Endothelial cell of umbilical vein (primary cell): Measurements from ENCODE around the gene DNAAF2. TPM values are rescaled to one million over a fixed set of nuclear protein-coding genes. Genes with fewer than 3 reads are reported as not detected.

Experiments used
- BruUV-seq: library from RNA; stranded (reverse); fragments of 400-500 nt; replicated peaks from 2 replicates; lab custom pipeline; 2021; lab: Mats Ljungman, UMichigan
- CTCF ChIA-PET: fragments of 300-600, 350-600 bp; sonication (Branson Sonifier 250); formaldehyde crosslinking; loops from one replicate; lab custom pipeline; 2021; ENCODE audit warnings: antibody characterized with exemption, inconsistent platforms; lab: Charles Lee
- POLR2A ChIA-PET: fragments of 300-600, 350-600 bp; sonication (Branson Sonifier 250); formaldehyde crosslinking; loops from one replicate; lab custom pipeline; 2021; ENCODE audit warnings: antibody characterized with exemption, inconsistent platforms; lab: Charles Lee
- DNase-seq: peaks from one replicate; pipeline ENCODE4 v3.0.0-alpha.2; 2011; ENCODE audit warnings: low read depth, low spot score
- FAIRE-seq: peaks from 2 replicates; lab custom pipeline; 2011; peaks lifted over from hg19 to GRCh38; lab: Jason Lieb, UNC
- H2AFZ ChIP-seq: 2 replicates; pipeline ENCODE4 v1.6.0; 2012; ENCODE audit warnings: low read depth, low read length, control low read depth, inconsistent platforms
- H3K27ac ChIP-seq: 2 replicates; pipeline ENCODE4 v1.5.1; 2011; ENCODE audit warnings: low read depth, mild to moderate bottlenecking, control low read depth, low read length, moderate library complexity; ENCODE audit not compliant: insufficient read depth
- H3K27me3 ChIP-seq, 2 experiments: 2 replicates each; pipeline versions ENCODE4 v1.6.0 to v1.6.1; 2011; ENCODE audit warnings: low read length in 2 of 2, mixed read lengths in 1 of 2; ENCODE audit not compliant: control insufficient read depth in 2 of 2, insufficient read depth in 2 of 2
- H3K36me3 ChIP-seq, 2 experiments: 2 replicates in 1 of 2; 3 replicates in 1 of 2; pipeline ENCODE4 v1.5.1; 2011; ENCODE audit warnings: low read length in 2 of 2, mild to moderate bottlenecking in 1 of 2, moderate library complexity in 1 of 2; ENCODE audit not compliant: control insufficient read depth in 2 of 2, insufficient read depth in 2 of 2; ENCODE audit errors: extremely low read depth in 1 of 2
- H3K4me1 ChIP-seq: 3 replicates; pipeline ENCODE4 v1.5.1; 2011; ENCODE audit warnings: mild to moderate bottlenecking, low read length; ENCODE audit not compliant: control insufficient read depth, insufficient read depth; ENCODE audit errors: extremely low read depth
- H3K4me2 ChIP-seq: 2 replicates; pipeline ENCODE4 v1.6.1; 2011; ENCODE audit warnings: low read length, control low read depth, mixed read lengths; ENCODE audit not compliant: insufficient read depth
- H3K4me3 ChIP-seq, 3 experiments: fragments of 200-600 bp in 1 of 3; sonication (generic), shearing (Covaris generic) in 1 of 3; replicated peaks in 1 of 3; 2 replicates each; pipeline ENCODE4 v1.5.1; 2011 to 2016; ENCODE audit warnings: control low read depth in 3 of 3, low read length in 3 of 3, mild to moderate bottlenecking in 2 of 3, inconsistent platforms in 1 of 3, low read depth in 1 of 3, moderate library complexity in 1 of 3; ENCODE audit not compliant: insufficient read depth in 1 of 3
- H3K79me2 ChIP-seq: 2 replicates; pipeline ENCODE4 v1.6.0; 2012; ENCODE audit warnings: low read length, inconsistent platforms; ENCODE audit not compliant: control insufficient read depth, insufficient read depth
- H3K9ac ChIP-seq: replicated peaks from 2 replicates; pipeline ENCODE3; 2011; ENCODE audit warnings: low read length, control low read depth; ENCODE audit not compliant: insufficient read depth; ENCODE audit errors: extremely low read depth
- H3K9me1 ChIP-seq: replicated peaks from 3 replicates; pipeline ENCODE4 v1.6.0; 2011; ENCODE audit warnings: mild to moderate bottlenecking, low read length; ENCODE audit not compliant: control insufficient read depth, insufficient read depth; ENCODE audit errors: extremely low read depth
- H3K9me3 ChIP-seq: replicated peaks from 2 replicates; pipeline ENCODE4 v1.5.1; 2012; ENCODE audit warnings: low read length, inconsistent platforms; ENCODE audit not compliant: control insufficient read depth, insufficient read depth
- H4K20me1 ChIP-seq: replicated peaks from 2 replicates; pipeline ENCODE3; 2011; ENCODE audit warnings: mild to moderate bottlenecking, low read length; ENCODE audit not compliant: control insufficient read depth, insufficient read depth; ENCODE audit errors: extremely low read depth
- EZH2 ChIP-seq: IDR thresholded peaks from 2 replicates; pipeline ENCODE4 v1.6.1; 2012; ENCODE audit warnings: borderline replicate concordance, low read depth, mild to moderate bottlenecking, moderate library complexity, low read length, inconsistent platforms; ENCODE audit not compliant: severe bottlenecking
- FOS ChIP-seq: IDR thresholded peaks from 2 replicates; pipeline ENCODE4 v1.6.1; 2011; ENCODE audit warnings: mild to moderate bottlenecking, low read length, moderate library complexity, borderline replicate concordance; ENCODE audit not compliant: insufficient read depth
- GATA2 ChIP-seq: IDR thresholded peaks from 2 replicates; pipeline ENCODE4 v1.7.0; 2011; ENCODE audit warnings: low read depth, mild to moderate bottlenecking, moderate library complexity, mixed read lengths, low read length; ENCODE audit not compliant: insufficient read length, insufficient read depth
- JUN ChIP-seq: IDR thresholded peaks from 2 replicates; pipeline ENCODE4 v1.6.1; 2011; ENCODE audit warnings: borderline replicate concordance, low read depth; ENCODE audit not compliant: insufficient read length, insufficient read depth
- MYC ChIP-seq: IDR thresholded peaks from one replicate; pipeline ENCODE4 v1.6.1; 2011; ENCODE audit warnings: mild to moderate bottlenecking, low read depth, low read length
- POLR2A ChIP-seq: IDR thresholded peaks from 2 replicates; pipeline ENCODE4 v1.6.1; 2012; ENCODE audit warnings: low read depth, mild to moderate bottlenecking, control low read depth, low read length
- POLR2AphosphoS5 ChIP-seq: IDR thresholded peaks from 2 replicates; pipeline ENCODE4 v1.6.1; 2012; ENCODE audit warnings: low read depth, mild to moderate bottlenecking, control low read depth, low read length, moderate library complexity; ENCODE audit not compliant: insufficient read depth
- dilution Hi-C: fragments of 300-500 bp; cut with MboI; formaldehyde crosslinking; loops from one replicate; pipeline ENCODE4 v1.15.0; 2019; ENCODE audit warnings: low sequenced_read_pairs; ENCODE audit not compliant: extremely low pct_ligation_motif_present
- intact Hi-C: fragments of 100-400 bp; cut with micrococcal nuclease; formaldehyde crosslinking; loops from one replicate; pipeline ENCODE4 v1.10.0; 2022
- polyA plus RNA-seq, 4 experiments: library from polyadenylated mRNA; depleted of rRNA in 3 of 4; stranded (reverse) in 3 of 4; unstranded in 1 of 4; fragments of >200 nt; gene quantifications; 2 replicates each; pipeline versions ENCODE4 v1.2.1 to v1.2.3, GENCODE V29; 2011 to 2012; ENCODE audit warnings: missing spikeins in 1 of 4
- total RNA-seq: library from RNA; stranded (reverse); gene quantifications from 2 replicates; pipeline ENCODE4 v1.2.3, GENCODE V29; 2021
- TF ChIP-seq, protein P1 (sequence below): IDR thresholded peaks from 2 replicates; pipeline ENCODE4 v1.6.1; 2011; ENCODE audit not compliant: insufficient read depth, insufficient read length
- TF ChIP-seq, protein P2 (sequence below), 2 donors: IDR thresholded peaks; 1 replicate in 1 of 2; 2 replicates in 1 of 2; pipeline ENCODE4 v1.5.1; 2011; ENCODE audit warnings: low read length in 2 of 2, mild to moderate bottlenecking in 2 of 2, moderate library complexity in 2 of 2, control low read depth in 1 of 2, inconsistent platforms in 1 of 2, low read depth in 1 of 2; ENCODE audit not compliant: insufficient read depth in 1 of 2; ENCODE audit errors: extremely low read depth in 1 of 2

DNAAF2 gene
- total and polyA plus RNA-seq, 2 donors (not counting 3 experiments of a cell fraction or from before 2014, with no cell fraction given), result 3.0 to 5.7 TPM

DNA sequence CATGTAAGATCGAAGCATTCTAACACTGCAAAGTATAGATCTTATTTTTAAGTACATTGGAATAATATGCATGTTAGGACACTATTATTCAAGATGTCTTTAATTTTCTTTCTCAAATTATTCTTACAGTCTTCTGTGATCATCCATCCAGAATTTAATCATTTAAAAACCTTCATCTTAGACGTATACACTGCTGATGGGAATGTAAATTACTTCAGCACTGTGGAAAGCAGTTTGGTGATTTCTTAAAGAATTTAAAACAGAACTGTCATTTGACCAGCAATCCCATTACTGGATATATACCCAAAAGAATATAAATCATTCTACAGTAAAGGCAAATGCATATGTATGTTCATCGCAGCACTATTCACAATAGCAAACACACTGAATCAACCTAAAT lies 45.7 kb downstream of the DNAAF2 start:
- Histone ChIP-seq H3K9ac (no peak overlapping the region), H3K9me3 (no peaks in the 10 kb centered on the region), H4K20me1 (peaks cover 5% of the 10 kb centered on the region), H3K4me3 (no peak overlapping the region), H3K27me3 (no peaks in the 10 kb centered on the region), H2AFZ (no peak overlapping the region), H3K79me2 (peaks cover 17% of the 10 kb centered on the region), H3K36me3 (no peaks in the 10 kb centered on the region), H3K4me1 (peaks cover 5% of the 10 kb centered on the region), H3K4me2 (no peak overlapping the region), H3K27ac (no peak overlapping the region), H3K9me1 (no peaks in the 10 kb centered on the region)
- intact Hi-C loops (loop anchor here (5.0 kb wide), 1 partner anchor 92 kb away; no protein-coding TSS in a partner anchor), dilution Hi-C loops (no loop called here)
- FAIRE-seq (no peak), DNase-seq (no peak)
- no TSS peak for BruUV-seq
- POLR2A ChIA-PET, result interaction anchor here (0.7 kb wide), 1 partner anchor 327 kb away, joined by 4 read pairs; no protein-coding TSS in a partner anchor
- CTCF ChIA-PET, result no interaction called here
- TF ChIP-seq MYC (no peak), JUN (no peak), GATA2 (no peak), POLR2AphosphoS5 (no peak), EZH2 (no peak), POLR2A (no peak), FOS (no peak)
- TF ChIP-seq, protein P1, sequence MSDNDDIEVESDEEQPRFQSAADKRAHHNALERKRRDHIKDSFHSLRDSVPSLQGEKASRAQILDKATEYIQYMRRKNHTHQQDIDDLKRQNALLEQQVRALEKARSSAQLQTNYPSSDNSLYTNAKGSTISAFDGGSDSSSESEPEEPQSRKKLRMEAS, result no peak
- TF ChIP-seq, protein P2, sequence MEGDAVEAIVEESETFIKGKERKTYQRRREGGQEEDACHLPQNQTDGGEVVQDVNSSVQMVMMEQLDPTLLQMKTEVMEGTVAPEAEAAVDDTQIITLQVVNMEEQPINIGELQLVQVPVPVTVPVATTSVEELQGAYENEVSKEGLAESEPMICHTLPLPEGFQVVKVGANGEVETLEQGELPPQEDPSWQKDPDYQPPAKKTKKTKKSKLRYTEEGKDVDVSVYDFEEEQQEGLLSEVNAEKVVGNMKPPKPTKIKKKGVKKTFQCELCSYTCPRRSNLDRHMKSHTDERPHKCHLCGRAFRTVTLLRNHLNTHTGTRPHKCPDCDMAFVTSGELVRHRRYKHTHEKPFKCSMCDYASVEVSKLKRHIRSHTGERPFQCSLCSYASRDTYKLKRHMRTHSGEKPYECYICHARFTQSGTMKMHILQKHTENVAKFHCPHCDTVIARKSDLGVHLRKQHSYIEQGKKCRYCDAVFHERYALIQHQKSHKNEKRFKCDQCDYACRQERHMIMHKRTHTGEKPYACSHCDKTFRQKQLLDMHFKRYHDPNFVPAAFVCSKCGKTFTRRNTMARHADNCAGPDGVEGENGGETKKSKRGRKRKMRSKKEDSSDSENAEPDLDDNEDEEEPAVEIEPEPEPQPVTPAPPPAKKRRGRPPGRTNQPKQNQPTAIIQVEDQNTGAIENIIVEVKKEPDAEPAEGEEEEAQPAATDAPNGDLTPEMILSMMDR (IDR thresholded peaks at IDR 0.05; ENCODE audit: extremely low read depth in 1 of 2, insufficient read depth in 1 of 2, low read depth in 1 of 2, low read length in 2 of 2), result no peak
